Measurements from ENCODE around the gene TLCD5.
A peak's percentile ranks its signal among the peaks of the same experiment; 100 is the strongest.

DNA sequence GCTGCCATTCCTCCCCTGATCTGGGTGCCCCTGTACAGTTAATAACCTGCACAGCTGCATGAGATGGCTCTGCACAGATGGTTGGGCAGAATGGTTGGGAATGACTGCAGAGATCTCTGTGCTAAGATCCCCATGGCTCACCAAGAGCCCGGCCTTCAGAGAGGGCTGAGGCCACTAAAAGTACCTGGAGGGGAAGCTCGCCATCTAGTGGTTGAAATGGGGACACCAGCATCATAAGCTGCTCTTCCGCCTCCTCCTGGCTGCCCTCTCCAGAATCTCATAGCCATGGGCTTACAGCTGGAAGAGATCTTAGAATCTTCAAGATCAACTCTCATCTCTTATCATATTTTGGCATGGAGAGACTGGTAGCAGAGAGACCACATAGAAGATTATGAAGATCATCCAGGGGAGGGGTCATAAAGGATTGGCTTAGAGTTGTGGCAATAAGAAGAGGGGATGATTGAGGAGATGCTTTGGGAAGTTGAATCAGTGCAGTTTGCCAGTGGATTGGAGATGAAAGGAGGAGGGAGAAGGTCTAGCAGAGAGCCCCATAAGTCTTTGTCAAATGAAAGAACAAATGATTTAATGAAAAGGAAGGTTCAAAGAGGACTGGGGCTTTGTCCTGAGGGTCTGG lies 22.0 kb upstream of the TLCD5 start:
- TF ChIP-seq POLR2A (IDR thresholded peaks at IDR 0.05) = no peak
- TF ChIP-seq, protein P1, sequence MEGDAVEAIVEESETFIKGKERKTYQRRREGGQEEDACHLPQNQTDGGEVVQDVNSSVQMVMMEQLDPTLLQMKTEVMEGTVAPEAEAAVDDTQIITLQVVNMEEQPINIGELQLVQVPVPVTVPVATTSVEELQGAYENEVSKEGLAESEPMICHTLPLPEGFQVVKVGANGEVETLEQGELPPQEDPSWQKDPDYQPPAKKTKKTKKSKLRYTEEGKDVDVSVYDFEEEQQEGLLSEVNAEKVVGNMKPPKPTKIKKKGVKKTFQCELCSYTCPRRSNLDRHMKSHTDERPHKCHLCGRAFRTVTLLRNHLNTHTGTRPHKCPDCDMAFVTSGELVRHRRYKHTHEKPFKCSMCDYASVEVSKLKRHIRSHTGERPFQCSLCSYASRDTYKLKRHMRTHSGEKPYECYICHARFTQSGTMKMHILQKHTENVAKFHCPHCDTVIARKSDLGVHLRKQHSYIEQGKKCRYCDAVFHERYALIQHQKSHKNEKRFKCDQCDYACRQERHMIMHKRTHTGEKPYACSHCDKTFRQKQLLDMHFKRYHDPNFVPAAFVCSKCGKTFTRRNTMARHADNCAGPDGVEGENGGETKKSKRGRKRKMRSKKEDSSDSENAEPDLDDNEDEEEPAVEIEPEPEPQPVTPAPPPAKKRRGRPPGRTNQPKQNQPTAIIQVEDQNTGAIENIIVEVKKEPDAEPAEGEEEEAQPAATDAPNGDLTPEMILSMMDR (IDR thresholded peaks at IDR 0.05) = peak; percentile 36 to 95 (median 90)
